Activated CD4-positive, alpha-beta T cell treated with anti-CD3 and anti-CD28 coated beads, Interleukin-2, amount 50 U/mL, for 4 hours (primary cell): Measurements from ENCODE around the gene PKD1.

Experiments
- DNase-seq, 2 experiments: peaks; one replicate each; pipeline ENCODE4 v3.0.0-alpha.2; 2020

The PKD1 gene

GRCh38 chr16:2070576-2071453, 64.9 kb downstream of the PKD1 start:
- DNase-seq: no peak

GRCh38 chr16:2066139-2066538, 69.6 kb downstream of the PKD1 start:
- DNase-seq: no peak

GRCh38 chr16:2064368-2064945, 71.2 kb downstream of the PKD1 start:
- DNase-seq: no peak

GRCh38 chr16:2063861-2064260, 71.8 kb downstream of the PKD1 start:
- DNase-seq: no peak

- no peak for DNase-seq
Observed at GRCh38 chr16:2062801-2063200, 72.9 kb downstream of the PKD1 start.

- DNase-seq: no peak
Observed at GRCh38 chr16:2061526-2061925, 74.2 kb downstream of the PKD1 start.

- DNase-seq: no peak
Observed at GRCh38 chr16:2061023-2061422, 74.7 kb downstream of the PKD1 start.

- no peak for DNase-seq
Observed at GRCh38 chr16:2060346-2060745, 75.4 kb downstream of the PKD1 start.

GRCh38 chr16:2058872-2059271, 76.8 kb downstream of the PKD1 start:
- no peak for DNase-seq

GRCh38 chr16:2058420-2058819, 77.3 kb downstream of the PKD1 start:
- DNase-seq: no peak

- DNase-seq: no peak
Observed at GRCh38 chr16:2057438-2057837, 78.3 kb downstream of the PKD1 start.

GRCh38 chr16:2056681-2057407, 78.9 kb downstream of the PKD1 start:
- DNase-seq: no peak

- DNase-seq: no peak
Observed at GRCh38 chr16:2056077-2056476, 79.6 kb downstream of the PKD1 start.

GRCh38 chr16:2054543-2055245, 81.0 kb downstream of the PKD1 start:
- no peak for DNase-seq

GRCh38 chr16:2053897-2054296, 81.8 kb downstream of the PKD1 start:
- DNase-seq: no peak

GRCh38 chr16:2053211-2053610, 82.5 kb downstream of the PKD1 start:
- DNase-seq: no peak

- DNase-seq: peak in 1 of 2 experiments; percentile 9
Observed at GRCh38 chr16:2048116-2048543, 87.6 kb downstream of the PKD1 start.

GRCh38 chr16:2047330-2048115, 88.2 kb downstream of the PKD1 start, which contains the start of the genes NTHL1 and TSC2:
Gene NTHL1 (minus strand): TSS chr16:2047834. CDS start chr16:2047823, 11 bp downstream.
Gene TSC2 (plus strand): TSS chr16:2047985. CDS start chr16:2048616, 631 bp downstream.
- DNase-seq: peak; percentile 85 to 87

- DNase-seq: no peak
Observed at GRCh38 chr16:2046893-2047329, 88.8 kb downstream of the PKD1 start.

GRCh38 chr16:2045965-2046892, 89.5 kb downstream of the PKD1 start:
- DNase-seq: no peak

GRCh38 chr16:2044541-2044940, 91.2 kb downstream of the PKD1 start:
- DNase-seq: no peak
